Osteocyte (in vitro differentiated cells): ENCODE measurements around the gene SSPN. TPM values are rescaled to one million over a fixed set of nuclear protein-coding genes. Genes with fewer than 3 reads are reported as not detected.

ENCODE experiments used
- DNase-seq: peaks from one replicate; pipeline ENCODE4 v3.0.0; 2021; ENCODE audit warnings: mixed read lengths; ENCODE audit not compliant: unreplicated experiment; ENCODE audit errors: extremely low spot score
- H3K27ac Mint-ChIP-seq: one replicate; pipeline ENCODE4 v1.8.0; 2021; ENCODE audit warnings: mild to moderate bottlenecking, mixed read lengths; ENCODE audit not compliant: unreplicated experiment
- H3K27me3 Mint-ChIP-seq: one replicate; pipeline ENCODE4 v1.8.0; 2021; ENCODE audit warnings: mixed read lengths; ENCODE audit not compliant: unreplicated experiment
- H3K36me3 Mint-ChIP-seq: one replicate; pipeline ENCODE4 v1.8.0; 2021; ENCODE audit warnings: mixed read lengths; ENCODE audit not compliant: unreplicated experiment
- H3K4me1 Mint-ChIP-seq: one replicate; pipeline ENCODE4 v1.8.0; 2021; ENCODE audit warnings: mixed read lengths; ENCODE audit not compliant: unreplicated experiment
- H3K4me3 Mint-ChIP-seq: one replicate; pipeline ENCODE4 v1.8.0; 2021; ENCODE audit warnings: mild to moderate bottlenecking, moderate library complexity, mixed read lengths; ENCODE audit not compliant: unreplicated experiment
- H3K9me3 Mint-ChIP-seq: one replicate; pipeline ENCODE4 v1.8.0; 2021; ENCODE audit warnings: mixed read lengths; ENCODE audit not compliant: unreplicated experiment
- CTCF ChIP-seq: fragments of 200-600 bp; sonication (generic); IDR thresholded peaks from 2 replicates; pipeline ENCODE4 v1.5.0; 2021; ENCODE audit warnings: antibody characterized with exemption, mild to moderate bottlenecking, moderate library complexity
- total RNA-seq: library from RNA; stranded (reverse); gene quantifications from 2 replicates; pipeline ENCODE4 v1.2.1, GENCODE V29; 2021

The SSPN gene
- total RNA-seq, 1 donor from 2014 or later, result 19.2 TPM

- Mint-ChIP-seq H3K9me3 (no peaks in the 10 kb centered on the region), H3K27ac (no peak overlapping the region), H3K4me1 (peaks cover 5% of the 10 kb centered on the region), H3K4me3 (no peak overlapping the region), H3K36me3 (no peaks in the 10 kb centered on the region), H3K27me3 (no peaks in the 10 kb centered on the region)
- no peak for DNase-seq
- TF ChIP-seq CTCF, result no peak
These were observed 98.2 kb downstream of the SSPN start for GRCh38 chr12:26293612-26294011.

GRCh38 chr12:26295001-26295400 lies 99.6 kb downstream of the SSPN start:
- no peak for TF ChIP-seq CTCF
- DNase-seq, result no peak
- Mint-ChIP-seq H3K9me3 (no peaks in the 10 kb centered on the region), H3K4me3 (no peak overlapping the region), H3K36me3 (no peaks in the 10 kb centered on the region), H3K27me3 (no peaks in the 10 kb centered on the region), H3K4me1 (peaks cover 17% of the 10 kb centered on the region), H3K27ac (no peak overlapping the region)

GRCh38 chr12:26297396-26298070 lies 102.2 kb downstream of the SSPN start:
- Mint-ChIP-seq H3K4me1 (peaks cover 17% of the 10 kb centered on the region), H3K9me3 (no peaks in the 10 kb centered on the region), H3K27ac (no peak overlapping the region), H3K36me3 (no peaks in the 10 kb centered on the region), H3K27me3 (no peaks in the 10 kb centered on the region), H3K4me3 (no peak overlapping the region)
- no peak for TF ChIP-seq CTCF
- DNase-seq, result no peak

GRCh38 chr12:26298785-26299621 lies 103.6 kb downstream of the SSPN start:
- no peaks in the 10 kb centered on the region for H3K36me3 Mint-ChIP-seq
- peaks cover 17% of the 10 kb centered on the region for H3K4me1 Mint-ChIP-seq
- peak overlapping the region; percentile 83 for H3K27ac Mint-ChIP-seq
- no peaks in the 10 kb centered on the region for H3K27me3 Mint-ChIP-seq
- TF ChIP-seq CTCF, result peak; percentile 53
- no peak for DNase-seq
- H3K4me3 Mint-ChIP-seq, result peak overlapping the region; percentile 53
- H3K9me3 Mint-ChIP-seq, result no peaks in the 10 kb centered on the region

GRCh38 chr12:26299751-26300150 lies 104.4 kb downstream of the SSPN start:
- H3K9me3 Mint-ChIP-seq, result no peaks in the 10 kb centered on the region
- no peak for DNase-seq
- H3K4me3 Mint-ChIP-seq, result no peak overlapping the region
- no peak for TF ChIP-seq CTCF
- H3K4me1 Mint-ChIP-seq, result peaks cover 17% of the 10 kb centered on the region
- H3K27me3 Mint-ChIP-seq, result no peaks in the 10 kb centered on the region
- H3K27ac Mint-ChIP-seq, result peak overlapping the region; percentile 83
- no peaks in the 10 kb centered on the region for H3K36me3 Mint-ChIP-seq
